GM10266 (cell line): Measurements from ENCODE around the gene EIPR1.

Experiments
- DNase-seq: peaks from one replicate; pipeline ENCODE4 v3.0.0; 2012; ENCODE audit errors: extremely low spot score
- TF ChIP-seq, protein P1 (sequence below): IDR thresholded peaks from 2 replicates; pipeline ENCODE4 v1.5.1; 2012; ENCODE audit warnings: mild to moderate bottlenecking, low read depth; ENCODE audit not compliant: control insufficient read depth, insufficient read depth; ENCODE audit errors: missing control alignments

EIPR1 gene

DNA sequence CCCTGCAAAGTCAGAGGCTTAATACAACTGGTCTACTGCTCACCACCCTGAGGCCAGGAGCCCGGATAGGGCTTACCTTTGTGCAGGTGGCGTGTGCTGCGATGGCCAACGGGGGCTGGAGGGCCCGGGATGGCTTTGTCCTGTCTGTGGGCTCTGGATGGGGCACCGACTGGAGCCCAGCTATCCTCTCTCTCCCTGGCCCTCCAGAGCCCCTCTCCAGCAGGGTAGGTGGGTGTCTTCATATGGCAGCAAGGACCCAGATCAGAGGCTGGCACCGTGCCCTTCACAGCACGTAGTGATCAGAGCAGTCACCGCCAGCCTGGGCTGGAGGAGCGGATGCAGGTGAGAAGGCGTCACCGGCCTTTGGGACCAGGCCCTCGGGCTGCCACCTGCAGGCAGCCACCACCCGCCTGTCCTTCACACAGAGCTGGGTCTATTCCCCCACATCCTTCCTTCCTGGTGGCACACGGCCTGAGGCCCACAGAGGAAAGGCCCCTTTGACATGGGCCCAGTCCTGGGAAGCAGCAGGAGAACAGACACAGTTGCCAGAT is 232.1 kb downstream of the EIPR1 start:
- TF ChIP-seq, protein P1, sequence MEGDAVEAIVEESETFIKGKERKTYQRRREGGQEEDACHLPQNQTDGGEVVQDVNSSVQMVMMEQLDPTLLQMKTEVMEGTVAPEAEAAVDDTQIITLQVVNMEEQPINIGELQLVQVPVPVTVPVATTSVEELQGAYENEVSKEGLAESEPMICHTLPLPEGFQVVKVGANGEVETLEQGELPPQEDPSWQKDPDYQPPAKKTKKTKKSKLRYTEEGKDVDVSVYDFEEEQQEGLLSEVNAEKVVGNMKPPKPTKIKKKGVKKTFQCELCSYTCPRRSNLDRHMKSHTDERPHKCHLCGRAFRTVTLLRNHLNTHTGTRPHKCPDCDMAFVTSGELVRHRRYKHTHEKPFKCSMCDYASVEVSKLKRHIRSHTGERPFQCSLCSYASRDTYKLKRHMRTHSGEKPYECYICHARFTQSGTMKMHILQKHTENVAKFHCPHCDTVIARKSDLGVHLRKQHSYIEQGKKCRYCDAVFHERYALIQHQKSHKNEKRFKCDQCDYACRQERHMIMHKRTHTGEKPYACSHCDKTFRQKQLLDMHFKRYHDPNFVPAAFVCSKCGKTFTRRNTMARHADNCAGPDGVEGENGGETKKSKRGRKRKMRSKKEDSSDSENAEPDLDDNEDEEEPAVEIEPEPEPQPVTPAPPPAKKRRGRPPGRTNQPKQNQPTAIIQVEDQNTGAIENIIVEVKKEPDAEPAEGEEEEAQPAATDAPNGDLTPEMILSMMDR = no peak
- no peak for DNase-seq

DNA sequence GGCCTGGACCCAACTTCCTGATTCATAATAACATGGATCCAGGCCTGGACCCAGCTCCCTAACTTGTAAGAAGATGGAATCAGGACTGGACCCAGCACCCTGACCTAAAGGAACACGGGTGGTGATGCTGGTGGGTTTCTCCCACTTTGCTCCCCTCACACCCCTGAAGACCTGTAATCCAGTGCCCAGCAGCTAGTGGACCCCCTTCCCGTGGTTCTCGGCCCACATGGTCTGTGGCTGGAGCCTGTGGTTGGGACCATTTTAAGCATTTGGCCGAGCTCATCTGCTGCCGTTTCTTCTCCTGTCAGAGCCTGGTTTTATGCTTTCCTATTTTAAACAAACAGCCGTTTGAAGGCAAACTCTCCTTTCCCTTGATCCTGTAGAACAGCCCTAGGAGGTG is 232.8 kb downstream of the EIPR1 start:
- no peak for DNase-seq
- TF ChIP-seq, protein P1 = no peak

DNA sequence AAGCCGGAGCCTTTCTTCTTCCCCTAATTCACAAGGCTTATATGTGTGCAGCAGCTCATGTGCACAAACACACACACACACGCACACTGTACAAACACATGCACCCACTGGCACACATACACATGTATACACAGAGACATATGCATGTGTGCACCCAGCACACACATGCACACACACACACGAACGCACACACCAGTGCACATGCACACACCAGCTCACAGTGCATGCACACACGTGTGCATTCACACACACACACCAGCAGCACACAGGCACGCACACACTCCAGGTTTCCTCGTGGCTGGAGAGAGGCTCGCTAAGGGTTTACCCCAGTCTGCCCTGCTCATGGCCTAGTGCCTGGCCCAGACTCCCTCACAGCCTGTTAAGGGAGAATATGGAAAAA is 234.0 kb downstream of the EIPR1 start:
- TF ChIP-seq, protein P1 = no peak
- no peak for DNase-seq

DNA sequence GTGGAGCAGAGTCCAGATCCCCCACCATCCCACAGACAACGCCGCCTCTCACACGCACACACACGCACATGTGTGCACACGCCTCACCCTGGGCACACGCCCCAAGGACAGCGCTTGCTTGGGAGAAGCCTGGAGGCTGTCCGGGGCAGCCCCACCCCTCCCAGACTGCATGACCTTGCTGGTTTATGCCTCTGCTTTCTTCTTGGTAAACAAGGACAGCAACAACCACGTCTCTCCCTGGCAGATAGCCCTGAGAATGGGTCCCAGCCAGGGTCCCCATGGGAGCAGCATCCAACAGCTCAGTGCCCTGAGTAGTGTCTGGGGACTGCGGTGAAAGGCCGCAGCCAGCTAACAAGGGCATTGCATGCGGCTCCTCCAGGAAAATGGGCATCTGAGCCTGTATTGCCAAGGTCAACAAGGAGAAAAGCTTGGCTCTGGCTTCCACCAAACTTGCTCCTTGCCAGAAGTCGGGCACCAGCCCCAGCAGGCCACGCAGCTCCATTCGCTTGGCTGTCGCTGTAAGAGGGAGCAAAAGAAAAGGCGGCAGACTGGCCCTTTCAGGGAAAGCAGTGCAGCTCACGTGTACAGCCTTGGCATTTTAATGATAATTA is 234.6 kb downstream of the EIPR1 start:
- TF ChIP-seq, protein P1 = no peak
- DNase-seq = no peak

DNA sequence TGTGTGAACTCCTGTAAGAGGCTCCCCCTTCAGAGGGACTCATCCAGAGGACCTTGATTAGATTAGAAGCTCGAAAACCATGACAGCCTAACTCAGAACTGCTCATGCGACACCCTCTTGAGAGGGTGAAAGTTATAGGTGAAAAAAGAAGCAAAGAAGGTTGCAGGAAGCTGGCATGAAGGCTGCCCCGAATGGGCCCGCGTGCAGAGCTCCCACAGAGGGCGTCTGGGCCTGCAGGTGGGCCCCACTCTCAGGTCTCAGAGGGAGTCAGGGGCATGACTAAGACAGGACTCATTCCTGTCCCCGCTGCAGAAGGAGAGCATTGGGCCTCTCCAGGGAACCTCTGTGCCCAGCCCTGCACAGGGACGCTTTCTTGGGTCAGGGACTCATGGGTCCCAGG is 235.4 kb downstream of the EIPR1 start:
- TF ChIP-seq, protein P1 = no peak
- DNase-seq = no peak

DNA sequence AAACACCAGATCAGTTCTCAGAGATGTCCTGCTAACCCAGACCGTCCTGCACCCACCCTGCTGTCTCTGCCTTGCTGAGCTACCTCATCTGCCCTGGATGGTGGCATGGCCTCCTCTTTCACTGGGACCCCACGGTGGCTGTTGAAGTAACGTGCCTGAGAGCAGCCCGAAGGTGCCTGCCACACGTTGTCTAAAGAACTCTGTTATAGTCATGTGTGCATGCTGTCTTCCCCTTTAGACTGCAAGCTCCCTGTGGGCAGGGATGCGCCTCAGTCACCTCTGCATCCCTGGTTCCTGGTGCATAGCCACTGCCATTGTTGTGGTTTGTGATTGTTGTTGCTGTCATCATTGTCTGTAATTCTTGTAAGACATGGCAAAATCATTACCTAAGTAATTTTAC is 235.9 kb downstream of the EIPR1 start:
- DNase-seq = no peak
- TF ChIP-seq, protein P1 = no peak

DNA sequence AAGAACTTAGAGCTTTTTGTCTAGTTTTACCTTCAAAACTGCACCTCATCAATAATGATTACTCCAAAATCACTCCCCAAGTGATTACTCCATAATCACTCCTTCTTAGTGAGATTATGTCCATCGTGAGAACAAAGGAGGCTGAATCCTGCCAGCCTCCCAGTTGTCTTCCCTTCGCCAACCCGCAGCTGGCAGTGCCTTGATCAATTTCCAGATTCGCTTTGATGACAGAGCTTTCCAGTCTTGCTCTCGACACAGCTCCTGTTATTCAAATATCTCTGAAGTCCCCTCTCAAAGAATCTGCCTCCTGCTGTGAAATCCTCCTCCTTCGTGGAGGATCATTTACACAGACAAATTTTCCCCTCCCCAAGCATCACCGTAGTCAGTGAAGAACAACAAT is 237.7 kb downstream of the EIPR1 start:
- TF ChIP-seq, protein P1 = no peak

More for the DNA sequence above, 237.7 kb downstream of the EIPR1 start:
- DNase-seq = no peak
